Measurements from ENCODE around the gene PRKRA. TPM values are rescaled to one million over a fixed set of nuclear protein-coding genes. Genes with fewer than 3 reads are reported as not detected.

PRKRA gene
- total and polyA plus RNA-seq, 2 donors (not counting 3 experiments of a cell fraction or from before 2014, with no cell fraction given), result 31.0 to 46.6 TPM

DNA sequence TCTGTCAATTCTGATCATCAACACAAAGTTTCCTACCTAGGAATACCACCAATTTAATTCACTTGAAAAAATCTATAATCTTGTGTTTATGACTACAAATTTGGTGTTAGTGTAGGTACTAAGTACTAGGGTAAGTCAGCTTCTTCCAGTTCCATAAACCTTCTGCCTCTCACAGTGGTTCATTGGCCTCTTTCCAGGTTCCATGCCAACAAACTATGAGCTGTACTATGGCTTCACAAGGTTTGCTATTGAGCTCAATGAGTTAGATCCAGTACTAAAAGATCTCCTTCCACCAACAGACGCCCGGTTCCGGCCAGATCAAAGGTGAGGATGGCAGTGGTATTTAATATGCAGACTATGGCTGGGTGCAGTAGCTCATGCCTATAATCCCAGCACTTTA, 58.8 kb downstream of the PRKRA start:
- Histone ChIP-seq H2AFZ (ENCODE audit: low read depth, low read length) (no peak overlapping the region), H3K4me2 (ENCODE audit: insufficient read depth, low read length) (no peak overlapping the region), H3K36me3 (ENCODE audit: control insufficient read depth in 2 of 2, extremely low read depth in 1 of 2, insufficient read depth in 2 of 2, low read length in 2 of 2) (no peaks in the 10 kb centered on the region), H3K9me3 (replicated peaks; ENCODE audit: control insufficient read depth, insufficient read depth, low read length) (no peaks in the 10 kb centered on the region), H3K9ac (replicated peaks; ENCODE audit: extremely low read depth, insufficient read depth, low read length) (no peak overlapping the region), H3K27me3 (ENCODE audit: control insufficient read depth in 2 of 2, insufficient read depth in 2 of 2, low read length in 2 of 2) (no peaks in the 10 kb centered on the region), H3K4me3 (replicated peaks in 1 of 3; ENCODE audit: insufficient read depth in 1 of 3, low read depth in 1 of 3, low read length in 3 of 3) (no peak overlapping the region), H3K27ac (ENCODE audit: insufficient read depth, low read depth, low read length) (no peak overlapping the region), H3K79me2 (ENCODE audit: control insufficient read depth, insufficient read depth, low read length) (no peaks in the 10 kb centered on the region), H4K20me1 (replicated peaks; ENCODE audit: control insufficient read depth, extremely low read depth, insufficient read depth, low read length) (no peaks in the 10 kb centered on the region), H3K4me1 (ENCODE audit: control insufficient read depth, extremely low read depth, insufficient read depth, low read length) (peaks cover 2% of the 10 kb centered on the region), H3K9me1 (replicated peaks; ENCODE audit: control insufficient read depth, extremely low read depth, insufficient read depth, low read length) (no peaks in the 10 kb centered on the region)
- ChIA-PET CTCF (interaction anchor here (0.8 to 4.2 kb wide), 7 partner anchors 10 to 260 kb away, joined by 3 to 31 read pairs (median 4); no protein-coding TSS in a partner anchor), POLR2A (no interaction called here)
- FAIRE-seq (no peak), DNase-seq (ENCODE audit: low read depth, low spot score) (no peak)
- dilution Hi-C loops (cut with MboI; ENCODE audit: extremely low pct_ligation_motif_present, low sequenced_read_pairs) (no loop called here), intact Hi-C loops (cut with micrococcal nuclease) (no loop called here)
- TF ChIP-seq FOS (IDR thresholded peaks at IDR 0.05; ENCODE audit: borderline replicate concordance, insufficient read depth, low read length) (no peak), MYC (IDR thresholded peaks at IDR 0.05; ENCODE audit: low read depth, low read length) (no peak), JUN (IDR thresholded peaks at IDR 0.05; ENCODE audit: borderline replicate concordance, insufficient read depth, insufficient read length, low read depth) (no peak), GATA2 (IDR thresholded peaks at IDR 0.05; ENCODE audit: insufficient read depth, insufficient read length, low read depth, low read length) (no peak), POLR2AphosphoS5 (IDR thresholded peaks at IDR 0.05; ENCODE audit: insufficient read depth, low read depth, low read length) (no peak), EZH2 (IDR thresholded peaks at IDR 0.05; ENCODE audit: borderline replicate concordance, low read depth, low read length, severe bottlenecking) (no peak)
- TF ChIP-seq, protein P1, sequence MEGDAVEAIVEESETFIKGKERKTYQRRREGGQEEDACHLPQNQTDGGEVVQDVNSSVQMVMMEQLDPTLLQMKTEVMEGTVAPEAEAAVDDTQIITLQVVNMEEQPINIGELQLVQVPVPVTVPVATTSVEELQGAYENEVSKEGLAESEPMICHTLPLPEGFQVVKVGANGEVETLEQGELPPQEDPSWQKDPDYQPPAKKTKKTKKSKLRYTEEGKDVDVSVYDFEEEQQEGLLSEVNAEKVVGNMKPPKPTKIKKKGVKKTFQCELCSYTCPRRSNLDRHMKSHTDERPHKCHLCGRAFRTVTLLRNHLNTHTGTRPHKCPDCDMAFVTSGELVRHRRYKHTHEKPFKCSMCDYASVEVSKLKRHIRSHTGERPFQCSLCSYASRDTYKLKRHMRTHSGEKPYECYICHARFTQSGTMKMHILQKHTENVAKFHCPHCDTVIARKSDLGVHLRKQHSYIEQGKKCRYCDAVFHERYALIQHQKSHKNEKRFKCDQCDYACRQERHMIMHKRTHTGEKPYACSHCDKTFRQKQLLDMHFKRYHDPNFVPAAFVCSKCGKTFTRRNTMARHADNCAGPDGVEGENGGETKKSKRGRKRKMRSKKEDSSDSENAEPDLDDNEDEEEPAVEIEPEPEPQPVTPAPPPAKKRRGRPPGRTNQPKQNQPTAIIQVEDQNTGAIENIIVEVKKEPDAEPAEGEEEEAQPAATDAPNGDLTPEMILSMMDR (IDR thresholded peaks at IDR 0.05; ENCODE audit: extremely low read depth in 1 of 2, insufficient read depth in 1 of 2, low read depth in 1 of 2, low read length in 2 of 2), result no peak
- TF ChIP-seq, protein P2, sequence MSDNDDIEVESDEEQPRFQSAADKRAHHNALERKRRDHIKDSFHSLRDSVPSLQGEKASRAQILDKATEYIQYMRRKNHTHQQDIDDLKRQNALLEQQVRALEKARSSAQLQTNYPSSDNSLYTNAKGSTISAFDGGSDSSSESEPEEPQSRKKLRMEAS (IDR thresholded peaks at IDR 0.05; ENCODE audit: insufficient read depth, insufficient read length), result no peak
- BruUV-seq (replicated peaks), result no TSS peak

Measured in endothelial cell of umbilical vein (primary cell).